GM21381 (cell line): ENCODE data around the gene SCUBE1.

ENCODE experiments used
- ATAC-seq: cut with Tn5 transposase; IDR thresholded peaks from one replicate; pipeline ENCODE4 v1.9.1; 2021; ENCODE audit warnings: mild to moderate bottlenecking, moderate library complexity; ENCODE audit not compliant: unreplicated experiment

The SCUBE1 gene

DNA sequence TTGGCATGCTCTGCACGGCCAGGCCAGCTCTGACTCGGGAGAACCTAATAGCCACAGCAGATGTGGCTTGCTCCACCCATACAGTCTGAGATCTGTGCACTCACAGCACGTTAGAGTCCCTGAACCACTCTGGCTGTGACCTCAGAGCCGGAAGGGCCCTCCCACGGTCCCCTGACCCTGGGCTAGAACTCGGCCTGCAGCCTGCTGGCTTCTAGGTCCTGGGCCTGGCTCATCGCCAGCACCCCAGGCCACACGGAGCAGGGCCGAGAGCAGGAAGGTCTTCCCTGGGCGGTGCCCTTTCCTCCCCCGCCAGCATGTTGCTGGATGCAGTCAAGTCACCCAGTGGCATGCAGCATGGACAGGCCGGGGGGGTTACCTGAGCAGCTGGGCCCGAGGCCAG, 120.9 kb downstream of the SCUBE1 start:
- ATAC-seq: no peak

DNA sequence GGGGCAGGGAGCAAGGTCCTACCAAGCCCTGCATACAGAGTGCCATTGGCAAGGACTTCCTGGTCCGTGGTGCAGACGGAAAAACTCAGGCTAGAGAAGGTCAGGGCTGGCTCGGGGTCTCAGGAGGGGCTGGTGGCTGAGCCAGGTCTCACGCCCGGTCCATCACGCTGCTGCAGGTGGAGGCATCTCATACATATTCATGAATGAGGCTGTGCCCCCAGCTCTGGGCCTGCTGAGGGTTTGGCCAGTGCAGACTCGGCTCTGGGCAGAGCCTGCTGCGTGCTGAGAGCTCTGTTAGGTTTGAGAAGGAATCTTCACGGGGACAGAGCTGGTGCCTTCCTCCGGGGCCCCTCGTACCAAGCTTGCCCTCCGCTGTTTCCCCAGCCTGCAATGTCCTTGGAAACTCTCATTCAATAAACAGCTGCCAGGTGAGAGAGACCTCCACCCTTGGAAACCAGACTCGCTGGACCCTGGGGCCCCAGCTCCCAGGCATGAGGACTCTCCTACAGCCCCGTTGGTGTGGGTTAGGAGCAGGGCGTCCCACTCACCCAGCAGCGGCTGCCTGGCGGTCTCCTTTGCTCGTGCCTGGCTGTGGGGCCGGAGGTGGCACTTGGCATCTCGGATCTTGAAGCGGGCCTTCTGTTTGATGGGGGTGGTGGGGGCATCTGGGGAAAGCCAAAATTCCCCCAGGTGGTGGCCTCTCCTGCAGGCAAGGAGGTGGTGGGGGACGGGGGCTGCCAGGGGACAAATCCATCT, 122.4 kb downstream of the SCUBE1 start:
- ATAC-seq: no peak

DNA sequence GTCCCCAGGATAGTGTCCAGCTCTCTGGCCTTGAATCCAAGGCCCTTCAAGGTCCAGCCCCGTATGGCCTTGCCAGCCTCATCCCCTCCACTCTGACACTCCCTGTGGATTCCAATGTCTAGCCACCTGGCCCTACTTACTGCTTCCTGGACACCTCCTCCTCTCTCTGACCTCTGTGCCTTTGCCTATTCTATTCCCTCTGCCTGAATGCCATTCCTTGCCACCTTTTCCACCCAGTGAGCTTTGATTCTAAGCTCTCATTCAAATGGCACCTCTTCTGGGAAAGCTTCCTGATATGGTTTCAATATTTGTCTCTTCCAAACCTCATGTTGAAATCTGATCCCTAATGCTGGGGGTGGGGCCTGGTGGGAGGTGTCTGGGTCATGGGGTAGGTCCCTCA, 124.4 kb downstream of the SCUBE1 start:
- ATAC-seq: no peak

DNA sequence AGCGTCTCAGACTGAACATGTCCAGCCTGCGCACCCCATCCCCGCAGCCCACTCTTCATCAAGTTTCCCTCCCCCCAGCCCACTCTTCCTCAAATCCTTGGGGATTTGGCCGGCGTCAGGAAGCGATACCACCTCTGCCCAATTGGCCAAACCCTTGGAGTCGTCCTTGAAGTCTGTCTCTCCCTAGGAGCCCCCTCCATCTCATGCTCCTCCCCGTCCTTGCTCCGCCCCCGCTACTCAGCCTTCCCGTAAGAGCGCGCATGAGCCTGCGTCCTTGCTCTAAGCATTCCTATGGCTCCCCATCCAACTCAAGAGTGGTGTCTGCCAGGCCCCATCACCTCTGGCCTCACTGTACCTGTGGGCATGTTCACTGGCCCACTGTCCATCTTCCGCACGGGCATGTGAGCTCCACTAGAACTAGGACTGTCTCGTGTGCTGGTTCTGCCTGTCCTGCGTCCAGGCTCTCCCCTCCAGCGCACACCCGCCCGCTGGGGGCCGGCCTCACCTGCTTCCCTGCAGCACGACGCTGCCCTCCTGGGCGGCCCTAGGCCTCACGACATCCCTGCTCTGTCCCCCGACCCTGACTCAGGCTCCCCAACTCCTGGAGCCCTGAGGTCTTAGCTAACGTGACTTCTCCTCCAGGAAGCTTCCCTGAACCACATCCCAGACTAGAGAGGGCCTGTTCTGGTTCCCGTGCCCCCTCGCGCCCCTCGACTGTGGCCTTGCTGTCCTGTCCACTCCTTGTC, 125.7 kb downstream of the SCUBE1 start:
- ATAC-seq: no peak

DNA sequence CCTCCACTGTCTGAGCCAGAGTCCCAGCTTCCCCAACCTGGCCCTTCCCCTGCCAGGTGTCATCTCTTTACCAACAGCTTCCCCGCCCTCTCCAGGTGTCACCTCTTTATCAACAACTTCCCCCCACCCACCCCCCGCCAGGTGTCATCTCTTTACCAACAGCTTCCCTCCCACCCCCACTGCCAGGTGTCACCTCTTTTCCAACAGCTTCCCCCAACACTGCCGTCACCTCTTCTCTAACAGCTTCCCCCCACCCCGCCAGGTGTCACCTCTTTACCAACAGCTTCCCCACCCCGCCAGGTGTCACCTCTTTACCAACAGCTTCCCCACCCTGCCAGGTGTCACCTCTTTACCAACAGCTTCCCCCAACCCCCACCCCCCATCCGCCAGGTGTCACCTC, 126.4 kb downstream of the SCUBE1 start:
- ATAC-seq: no peak

DNA sequence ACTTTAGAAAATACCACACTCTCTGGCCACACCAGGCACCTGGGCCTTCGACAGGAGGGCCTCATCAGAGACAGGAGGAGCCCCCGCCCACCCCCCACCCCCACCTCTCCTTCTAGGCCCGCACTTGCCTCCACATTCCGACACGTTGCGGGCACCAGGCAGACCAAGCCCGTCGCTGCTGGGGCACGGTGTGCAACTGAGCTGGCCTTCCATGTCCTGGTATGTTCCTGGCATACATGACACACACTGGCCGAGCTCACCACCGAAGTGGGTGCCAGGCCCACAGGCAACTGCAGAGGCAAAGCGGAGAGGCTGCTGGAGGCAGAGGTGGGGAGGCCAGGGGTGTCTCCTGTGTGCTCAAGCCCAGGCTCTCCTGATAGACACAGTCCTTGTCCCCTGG, 129.2 kb downstream of the SCUBE1 start:
- ATAC-seq: no peak

DNA sequence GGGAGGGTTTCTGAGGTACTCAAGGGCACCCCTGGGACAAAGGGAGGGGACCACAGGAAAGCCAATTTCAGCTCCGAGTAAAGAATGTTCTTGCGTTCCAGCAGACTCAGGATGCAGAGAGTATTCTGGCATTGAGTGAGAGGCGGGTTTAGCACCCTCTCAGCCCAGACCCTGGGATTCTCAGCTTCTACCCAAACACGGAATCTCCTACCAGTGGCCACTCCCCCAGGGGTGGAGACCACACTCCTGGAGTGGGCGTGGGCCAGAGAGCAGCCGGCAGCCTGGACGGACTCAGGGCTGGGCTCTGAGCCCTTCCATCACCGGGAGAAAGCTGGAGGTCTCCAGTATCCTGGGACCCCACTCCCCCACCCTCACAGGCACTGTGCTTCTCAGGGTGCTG, 130.1 kb downstream of the SCUBE1 start:
- no peak for ATAC-seq

DNA sequence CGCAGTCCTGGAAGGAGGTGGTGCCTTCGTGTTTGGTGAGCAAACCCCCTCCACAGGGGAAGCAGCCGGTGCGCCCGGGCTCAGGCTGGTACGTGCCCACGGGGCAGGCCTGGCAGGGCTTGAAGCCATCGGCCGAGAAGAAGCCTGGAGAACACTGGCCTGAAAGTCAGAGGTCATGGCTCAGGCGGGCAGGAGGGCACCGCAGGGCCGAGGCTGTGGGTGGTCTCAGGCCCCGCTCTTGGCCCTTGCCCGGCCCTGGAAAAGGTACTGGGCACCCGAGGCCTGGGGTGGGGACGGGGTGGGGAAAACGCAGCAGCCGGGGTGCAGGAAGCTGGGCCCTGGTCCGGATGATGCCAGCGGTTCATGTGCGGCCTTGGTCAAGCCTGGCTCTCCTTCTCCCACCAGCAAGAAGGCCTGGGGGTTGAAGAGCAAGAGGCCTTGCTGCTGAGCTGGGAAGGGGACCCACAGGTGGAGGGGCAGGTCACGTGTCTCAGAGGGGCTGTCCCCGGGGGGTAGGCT, 130.7 kb downstream of the SCUBE1 start:
- ATAC-seq: no peak

DNA sequence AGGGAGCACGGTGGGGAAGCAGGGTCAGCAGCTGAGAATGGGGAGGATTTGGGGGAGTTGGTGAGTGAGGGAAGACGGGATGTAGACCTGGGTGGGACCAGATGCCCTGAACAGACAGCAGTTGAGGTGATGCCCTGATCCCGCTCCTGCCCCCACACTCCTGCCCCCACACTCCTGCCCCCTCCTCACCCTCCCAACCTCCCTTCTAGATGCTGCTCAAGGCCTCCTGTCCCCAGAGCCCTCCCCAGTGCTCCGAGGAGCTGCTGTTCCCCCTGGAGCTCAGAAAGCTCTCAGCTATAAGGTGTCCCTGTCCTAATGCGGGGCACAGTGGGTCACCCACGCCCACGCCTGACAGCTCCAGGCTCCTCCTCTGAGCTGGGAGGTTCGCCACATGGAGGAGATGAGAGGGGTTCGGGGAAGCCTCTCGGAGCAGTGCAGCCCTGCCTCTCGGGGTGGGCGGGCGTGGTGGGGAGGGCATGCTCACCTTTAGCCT, 131.2 kb downstream of the SCUBE1 start:
- no peak for ATAC-seq

DNA sequence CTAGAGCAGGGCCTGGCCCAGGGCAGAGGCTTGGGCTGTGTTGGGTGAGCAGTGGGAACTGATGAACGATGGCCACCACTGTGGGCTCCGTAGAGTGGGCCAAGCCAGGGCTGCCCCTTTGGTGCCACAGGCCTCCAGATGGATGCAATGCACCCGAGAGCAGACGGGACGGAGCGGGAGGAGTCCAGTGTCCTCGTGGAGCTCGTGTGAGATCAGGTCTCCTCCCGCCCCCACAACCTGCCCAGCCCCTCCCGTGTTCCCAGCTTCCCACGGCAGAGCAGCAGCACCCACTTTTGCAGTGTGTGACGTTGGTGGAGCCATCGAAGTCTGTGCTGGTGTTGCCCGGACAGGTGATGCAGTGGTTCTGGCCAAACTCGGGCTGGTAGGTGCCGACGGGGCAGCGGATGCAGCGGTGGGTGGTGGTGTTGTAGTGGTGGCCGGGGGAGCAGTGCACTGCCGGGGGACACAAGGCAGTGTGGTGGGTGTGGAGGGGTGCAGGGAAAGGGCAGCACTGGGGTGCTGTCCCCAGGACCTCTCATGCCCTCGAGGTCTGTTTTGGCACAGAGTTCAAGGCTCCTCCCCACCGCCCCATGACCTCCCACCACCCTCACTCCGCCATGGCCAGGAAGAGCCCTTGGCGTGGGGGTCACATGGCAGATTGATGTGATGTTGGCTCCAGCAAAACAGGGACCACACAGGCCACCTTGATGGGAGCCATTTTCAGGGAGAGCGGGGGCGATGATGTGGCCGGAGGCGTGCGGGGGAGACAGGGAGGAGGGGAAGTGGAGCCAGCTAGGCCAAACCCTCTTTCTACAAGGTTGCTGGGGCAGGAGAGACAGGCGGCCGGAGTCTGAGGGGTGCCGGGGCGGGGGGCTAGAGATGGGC, 132.3 kb downstream of the SCUBE1 start:
- no peak for ATAC-seq

DNA sequence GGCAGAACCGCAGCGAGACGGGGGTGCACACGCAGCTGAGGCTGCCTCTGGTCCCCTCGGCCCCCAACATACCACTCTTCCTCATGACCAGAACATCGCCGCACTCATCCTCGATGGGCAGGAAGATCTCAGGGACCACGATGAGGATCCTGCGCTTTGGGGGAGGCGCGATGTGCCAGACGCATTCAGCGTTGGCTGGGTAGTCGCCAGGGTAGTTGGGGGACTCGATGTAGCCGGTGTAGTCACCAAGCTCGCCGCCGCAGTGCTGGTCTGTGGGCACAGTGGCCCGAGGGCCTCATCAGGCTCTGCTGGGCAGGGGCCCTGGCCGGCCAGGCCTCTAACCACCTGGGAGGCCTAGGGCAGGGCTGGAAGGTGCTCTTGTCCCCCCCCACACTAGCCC, 133.2 kb downstream of the SCUBE1 start:
- ATAC-seq: no peak

DNA sequence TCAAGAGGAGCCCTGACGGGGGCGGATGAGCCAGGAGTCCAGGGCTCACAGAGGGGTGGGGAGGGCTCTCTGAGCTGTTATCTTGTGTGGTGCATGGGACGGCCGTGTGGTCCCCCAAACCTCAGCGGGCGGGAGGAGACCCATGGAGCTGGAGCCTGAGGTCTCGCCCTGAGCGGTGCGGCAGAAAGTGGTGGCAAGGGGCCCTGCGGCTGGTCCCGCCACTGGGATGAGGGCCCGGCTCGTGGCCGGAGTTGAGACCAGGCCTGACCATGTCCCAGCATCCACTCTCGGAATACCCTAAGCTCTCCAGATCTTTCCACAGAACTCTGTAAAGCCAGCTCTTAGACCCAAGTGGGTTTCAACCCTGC, 133.7 kb downstream of the SCUBE1 start:
- ATAC-seq: no peak

DNA sequence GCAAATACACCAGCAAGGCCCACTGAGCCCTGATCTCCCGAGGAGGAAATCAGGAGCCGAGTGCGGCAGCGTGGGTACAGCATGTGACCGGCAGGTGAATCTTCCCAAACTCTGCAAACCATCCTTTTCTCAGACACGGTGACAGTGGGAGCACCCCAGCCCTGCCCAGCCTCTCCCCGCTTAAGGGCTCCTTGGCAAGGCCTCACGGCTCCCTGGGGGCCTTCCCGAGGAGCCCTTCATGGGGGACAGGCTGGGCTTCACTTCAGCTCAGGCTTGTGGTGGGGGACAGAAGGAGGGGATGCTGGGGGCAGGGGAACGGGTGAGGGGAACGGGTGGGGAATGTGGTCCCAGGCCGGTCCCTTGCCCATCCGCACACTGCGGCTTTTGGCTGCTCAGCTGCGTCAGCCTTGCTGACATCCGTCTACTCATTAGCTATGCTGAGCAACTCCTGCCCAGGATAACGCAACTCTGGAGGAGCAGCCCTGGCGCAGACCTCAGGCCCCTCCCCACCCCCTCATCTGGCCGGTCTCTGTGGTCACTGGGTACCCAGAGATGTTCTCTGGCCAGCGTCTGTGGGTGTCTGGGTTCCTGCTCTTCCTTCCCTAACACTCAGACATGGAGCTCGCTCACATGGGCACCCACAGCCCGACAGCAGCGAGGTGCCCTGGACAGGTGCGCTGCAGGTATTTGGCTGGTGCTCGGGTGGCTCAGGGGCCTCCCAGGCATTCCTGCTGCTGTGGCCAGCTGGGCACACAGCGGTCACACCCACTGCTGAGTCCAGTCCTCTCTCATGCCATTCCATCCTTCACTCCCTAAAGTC, 134.3 kb downstream of the SCUBE1 start:
- no peak for ATAC-seq

DNA sequence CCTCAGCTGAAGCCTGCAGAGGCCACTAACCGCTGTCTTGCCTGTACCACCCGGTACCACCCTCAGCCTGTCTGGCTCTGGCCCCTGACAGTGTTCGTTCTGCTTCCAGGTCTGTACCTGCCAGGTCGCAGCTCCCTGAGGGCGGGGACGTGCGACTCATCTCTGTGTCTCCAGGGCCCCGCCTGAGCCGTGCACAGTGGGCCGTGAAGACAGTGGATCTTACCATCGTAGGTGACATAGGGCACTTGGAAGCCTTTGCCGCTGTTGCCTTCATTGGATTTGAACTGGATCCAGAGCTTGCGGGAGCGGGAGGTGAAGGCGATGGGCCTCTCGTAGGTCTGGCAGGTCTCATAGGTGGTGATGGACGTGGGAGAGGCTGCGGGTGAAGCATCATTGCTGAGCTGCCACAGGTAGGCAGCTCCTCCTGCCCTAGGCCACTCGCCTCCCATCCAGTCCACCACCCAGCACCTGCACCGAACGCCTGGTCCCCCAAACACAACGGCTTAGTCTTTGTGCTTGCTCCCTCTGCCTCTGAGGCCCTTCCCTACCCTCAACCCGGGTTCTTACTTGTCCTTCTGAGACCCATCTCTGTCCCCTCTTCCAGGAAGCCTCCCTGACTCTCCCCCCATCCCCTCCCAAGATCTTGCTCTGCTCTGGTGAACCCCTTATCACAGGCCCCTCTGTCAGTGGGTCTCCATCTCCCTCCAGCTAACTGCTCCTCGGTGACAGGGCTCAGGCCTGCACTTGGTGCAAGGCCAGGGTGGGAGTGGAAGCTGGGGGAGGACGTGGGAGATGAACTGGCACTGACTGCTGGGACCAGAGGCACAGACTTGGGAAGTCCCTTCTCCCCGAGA, 135.1 kb downstream of the SCUBE1 start:
- ATAC-seq: no peak

DNA sequence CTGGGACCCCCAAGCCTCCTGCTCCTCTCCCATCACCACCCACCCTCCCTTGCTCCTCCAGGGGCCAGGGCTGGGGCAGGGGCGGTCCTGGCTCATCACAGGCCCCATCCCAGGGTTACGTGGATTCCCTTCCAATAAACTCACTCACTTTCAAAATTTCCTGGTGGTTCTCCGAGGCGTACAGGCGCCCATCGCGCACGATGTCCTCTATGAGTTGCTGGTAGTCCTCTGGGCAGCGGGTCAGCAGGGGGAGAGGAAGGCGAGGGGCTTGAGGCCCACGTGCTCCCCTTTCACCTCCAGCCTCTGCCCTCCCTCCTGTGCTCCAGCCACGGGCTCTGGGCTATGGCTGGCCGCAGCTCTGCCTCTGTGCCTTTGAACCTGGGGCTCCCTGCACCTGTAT, 135.8 kb downstream of the SCUBE1 start:
- ATAC-seq: no peak

DNA sequence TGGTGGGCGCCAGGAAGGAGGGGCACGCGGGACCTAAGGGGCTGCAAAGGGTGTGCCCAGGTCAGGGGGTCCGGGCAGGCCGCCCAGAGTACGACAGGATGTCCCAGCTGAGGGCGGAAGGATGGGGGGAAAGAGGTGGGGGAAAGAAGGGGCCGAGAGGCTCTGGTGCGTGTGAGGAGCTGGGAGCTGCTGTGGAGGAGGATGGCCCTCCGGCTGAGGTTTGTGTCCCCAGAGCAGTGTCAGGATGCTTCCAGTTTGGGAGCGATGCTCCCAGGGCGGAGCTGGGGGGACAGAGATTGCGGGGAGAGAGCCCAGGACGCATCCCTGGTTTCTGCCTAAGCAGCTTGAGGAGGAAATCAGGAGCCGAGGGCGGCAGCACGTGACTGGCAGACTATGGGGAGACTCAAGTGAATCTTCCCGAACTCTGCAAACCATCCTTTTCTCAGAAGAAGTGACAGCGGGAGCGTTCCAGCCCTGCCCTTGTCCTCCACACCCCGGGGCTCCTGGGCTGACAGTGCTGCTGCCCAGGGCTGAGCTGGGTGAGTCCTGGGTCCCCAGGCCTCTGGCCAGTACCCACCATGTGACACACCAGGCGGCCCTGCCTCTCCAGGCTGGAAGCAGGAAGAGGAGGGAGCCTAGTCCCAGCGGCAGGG, 136.5 kb downstream of the SCUBE1 start:
- no peak for ATAC-seq

DNA sequence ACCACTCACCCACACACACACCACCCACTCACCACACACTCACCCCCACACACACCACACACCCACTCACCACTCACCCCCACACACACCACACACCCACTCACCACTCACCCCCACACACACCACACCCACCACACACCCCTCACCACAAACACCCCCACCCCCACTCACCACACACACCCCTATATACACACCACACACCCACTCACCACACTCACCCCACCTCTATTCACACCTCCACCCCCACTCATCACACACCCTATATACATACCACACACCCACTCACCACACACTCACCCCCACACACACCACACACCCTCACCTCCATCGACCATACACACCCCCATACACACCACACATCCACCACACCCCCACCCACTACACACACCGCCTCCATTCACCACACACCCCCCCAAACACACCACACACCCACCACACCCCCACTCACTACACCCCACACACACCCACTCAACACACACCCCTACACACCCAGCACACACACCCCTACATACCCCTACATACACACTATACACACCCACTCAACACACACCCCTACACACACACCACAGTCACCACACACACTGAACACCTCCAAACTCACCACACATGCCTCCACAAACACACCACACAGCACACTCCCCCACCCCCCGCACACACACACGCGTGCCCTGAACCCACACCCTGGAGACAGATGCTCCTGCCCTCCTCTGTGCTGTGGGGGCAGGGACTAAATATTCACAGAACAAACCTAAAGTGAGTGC, 137.2 kb downstream of the SCUBE1 start:
- ATAC-seq: no peak

DNA sequence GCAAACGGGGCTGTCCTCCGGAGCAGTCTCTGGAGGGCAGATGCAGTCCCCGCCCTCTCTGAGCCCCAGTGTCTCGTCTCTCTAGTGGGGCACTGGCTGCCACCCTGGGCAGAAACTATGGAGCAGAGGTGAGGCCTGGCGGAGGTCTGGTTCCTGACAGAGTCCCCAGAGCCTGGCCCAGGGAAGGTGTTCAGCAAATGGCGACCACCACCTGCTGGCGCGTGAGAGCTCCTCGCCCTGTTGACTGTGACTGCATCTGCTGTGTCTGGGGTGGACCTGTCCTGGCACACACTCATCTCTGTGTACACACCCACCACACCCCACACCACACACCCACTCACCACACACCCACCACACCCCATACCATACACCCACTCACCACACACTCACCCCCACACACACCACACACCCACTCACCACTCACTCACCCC, 137.9 kb downstream of the SCUBE1 start:
- ATAC-seq: no peak
